SH-SY5Y (cell line): ENCODE data around the gene SLC35F4.

Source experiments
- GATA2 ChIP-seq: IDR thresholded peaks from 2 replicates; pipeline ENCODE4 v1.6.1; 2011; ENCODE audit warnings: mild to moderate bottlenecking, low read depth, low read length
- GATA3 ChIP-seq: IDR thresholded peaks from 2 replicates; pipeline ENCODE4 v1.6.1; 2011; ENCODE audit warnings: low read depth, mild to moderate bottlenecking, low read length, moderate library complexity

- TF ChIP-seq GATA3 (no peak), GATA2 (no peak)
These were observed 290.4 kb downstream of the SLC35F4 start for GRCh38 chr14:57575482-57575881.
